HepG2 (cell line): ENCODE results near the gene CHN2. TPM values are rescaled to one million over a fixed set of nuclear protein-coding genes. Genes with fewer than 3 reads are reported as not detected.

Experiments used
- CEBPG ChIP-seq: IDR thresholded peaks from 2 replicates; pipeline ENCODE4 v1.6.1; 2016
- CREM ChIP-seq, 2 experiments: sonication (generic) in 1 of 2; formaldehyde crosslinking in 1 of 2; IDR thresholded peaks; 2 replicates each; pipeline versions ENCODE4 v1.4.0 to v1.6.1; 2016 to 2020; ENCODE audit warnings: antibody characterized with exemption in 1 of 2, mild to moderate bottlenecking in 1 of 2, missing genetic modification reagents in 1 of 2
- HNF4G ChIP-seq, 2 experiments: sonication (generic) in 1 of 2; formaldehyde crosslinking in 1 of 2; IDR thresholded peaks; 2 replicates each; pipeline versions ENCODE4 v1.4.0 to v1.6.1; 2011 to 2020; ENCODE audit warnings: borderline replicate concordance in 2 of 2, low read depth in 2 of 2, mild to moderate bottlenecking in 2 of 2, low read length in 1 of 2, missing genetic modification reagents in 1 of 2, moderate library complexity in 1 of 2
- MIER3 ChIP-seq: IDR thresholded peaks from 2 replicates; pipeline ENCODE4 v1.6.1; 2016; ENCODE audit warnings: missing compliant biosample characterization, borderline replicate concordance
- NRL ChIP-seq: sonication (generic); formaldehyde crosslinking; IDR thresholded peaks from 2 replicates; pipeline ENCODE4 v1.5.0; 2020; ENCODE audit warnings: missing genetic modification reagents, mild to moderate bottlenecking, moderate library complexity, borderline replicate concordance
- REST ChIP-seq, 2 experiments: IDR thresholded peaks; 2 replicates each; pipeline ENCODE4 v1.6.1; 2011 to 2012; ENCODE audit warnings: low read length in 2 of 2, borderline replicate concordance in 1 of 2, low read depth in 1 of 2, mild to moderate bottlenecking in 1 of 2, moderate library complexity in 1 of 2
- SIX4 ChIP-seq: sonication (generic); formaldehyde crosslinking; IDR thresholded peaks from 2 replicates; pipeline ENCODE4 v1.4.0; 2020; ENCODE audit warnings: missing genetic modification reagents
- THRA ChIP-seq: sonication (generic); formaldehyde crosslinking; IDR thresholded peaks from 2 replicates; pipeline ENCODE4 v1.4.0; 2020; ENCODE audit warnings: missing genetic modification reagents, borderline replicate concordance
- ZBTB20 ChIP-seq: sonication (generic); formaldehyde crosslinking; IDR thresholded peaks from 2 replicates; pipeline ENCODE4 v1.8.1; 2023; ENCODE audit warnings: missing genetic modification reagents, low read depth, mild to moderate bottlenecking, borderline replicate concordance
- ZNF441 ChIP-seq: sonication (generic); formaldehyde crosslinking; IDR thresholded peaks from 2 replicates; pipeline ENCODE4 v1.7.0; 2021; ENCODE audit warnings: missing genetic modification reagents, borderline replicate concordance
- ZNF577 ChIP-seq: sonication (generic); formaldehyde crosslinking; IDR thresholded peaks from 2 replicates; pipeline ENCODE4 v1.4.0; 2020; ENCODE audit warnings: mild to moderate bottlenecking, low read depth, missing genetic modification reagents, borderline replicate concordance
- polyA plus RNA-seq, 8 experiments: library from polyadenylated mRNA; depleted of rRNA in 3 of 8; stranded (reverse) in 7 of 8; unstranded in 1 of 8; fragments of >200 nt; fragmentation: Illumina TruSeq in 4 of 8; extraction: Trizol in 4 of 8; gene quantifications; 2 replicates each; pipeline versions ENCODE4 v1.2.1 to v1.2.3, GENCODE V29; 2011 to 2016; ENCODE audit warnings: low read depth in 4 of 8, missing spikeins in 1 of 8, mixed read lengths in 1 of 8; ENCODE audit not compliant: insufficient read depth in 1 of 8
- total RNA-seq, 5 experiments: library from RNA; depleted of rRNA; stranded (reverse); fragments of >200 nt; fragmentation: Illumina TruSeq; extraction: Trizol; gene quantifications; 2 replicates each; pipeline ENCODE4 v1.2.3, GENCODE V29; 2016; ENCODE audit warnings: low read depth in 1 of 5
- TF ChIP-seq, protein P1 (sequence below): sonication (generic); formaldehyde crosslinking; conservative IDR thresholded peaks from 2 replicates; pipeline ENCODE4 v1.8.0; 2022; ENCODE audit warnings: mild to moderate bottlenecking, moderate library complexity, missing genetic modification reagents
- TF ChIP-seq, protein P2 (sequence below): sonication (generic); formaldehyde crosslinking; IDR thresholded peaks from 2 replicates; pipeline ENCODE4 v1.5.1; 2020; ENCODE audit warnings: mild to moderate bottlenecking, missing genetic modification reagents, moderate library complexity
- TF ChIP-seq, protein P3 (sequence below): sonication (generic); formaldehyde crosslinking; IDR thresholded peaks from 2 replicates; pipeline ENCODE4 v1.4.0; 2020; ENCODE audit warnings: missing genetic modification reagents, mild to moderate bottlenecking, borderline replicate concordance

CHN2 gene
- total and polyA plus RNA-seq, 2 of the 13 experiments (the other 11 are each of a cell fraction or from before 2014, with no cell fraction given) = 23.5 to 30.5 TPM

- TF ChIP-seq THRA (peak; percentile 37; the same call in 1 of the 2 replicates), MIER3 (peak; percentile 77; the same call in 1 of the 2 replicates), SIX4 (peak; percentile 79), CEBPG (peak; percentile 91), ZNF577 (CRISPR knock-in tag) (no peak), CREM (IDR thresholded peaks at IDR 0.05) (peak; percentile 85), CREM (CRISPR knock-in tag; IDR thresholded peaks at IDR 0.05) (no peak), ZBTB20 (peak; percentile 25; the same call in 1 of the 2 replicates), REST (IDR thresholded peaks at IDR 0.05; ENCODE audit: borderline replicate concordance in 1 of 2, low read depth in 1 of 2, low read length in 2 of 2) (peak in 1 of 2 experiments; percentile 26; a peak in 1 of 4 replicates), NRL (CRISPR knock-in tag) (no peak), ZNF441 (CRISPR knock-in tag) (peak; percentile 16; the same call in 1 of the 2 replicates), HNF4G (IDR thresholded peaks at IDR 0.05; ENCODE audit: borderline replicate concordance, low read depth, low read length) (peak; percentile 94), HNF4G (CRISPR knock-in tag; IDR thresholded peaks at IDR 0.05; ENCODE audit: borderline replicate concordance, low read depth) (peak; percentile 92)
- TF ChIP-seq, protein P1, sequence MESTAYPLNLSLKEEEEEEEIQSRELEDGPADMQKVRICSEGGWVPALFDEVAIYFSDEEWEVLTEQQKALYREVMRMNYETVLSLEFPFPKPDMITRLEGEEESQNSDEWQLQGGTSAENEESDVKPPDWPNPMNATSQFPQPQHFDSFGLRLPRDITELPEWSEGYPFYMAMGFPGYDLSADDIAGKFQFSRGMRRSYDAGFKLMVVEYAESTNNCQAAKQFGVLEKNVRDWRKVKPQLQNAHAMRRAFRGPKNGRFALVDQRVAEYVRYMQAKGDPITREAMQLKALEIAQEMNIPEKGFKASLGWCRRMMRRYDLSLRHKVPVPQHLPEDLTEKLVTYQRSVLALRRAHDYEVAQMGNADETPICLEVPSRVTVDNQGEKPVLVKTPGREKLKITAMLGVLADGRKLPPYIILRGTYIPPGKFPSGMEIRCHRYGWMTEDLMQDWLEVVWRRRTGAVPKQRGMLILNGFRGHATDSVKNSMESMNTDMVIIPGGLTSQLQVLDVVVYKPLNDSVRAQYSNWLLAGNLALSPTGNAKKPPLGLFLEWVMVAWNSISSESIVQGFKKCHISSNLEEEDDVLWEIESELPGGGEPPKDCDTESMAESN (CRISPR knock-in tag) = peak; percentile 80
- TF ChIP-seq, protein P2, sequence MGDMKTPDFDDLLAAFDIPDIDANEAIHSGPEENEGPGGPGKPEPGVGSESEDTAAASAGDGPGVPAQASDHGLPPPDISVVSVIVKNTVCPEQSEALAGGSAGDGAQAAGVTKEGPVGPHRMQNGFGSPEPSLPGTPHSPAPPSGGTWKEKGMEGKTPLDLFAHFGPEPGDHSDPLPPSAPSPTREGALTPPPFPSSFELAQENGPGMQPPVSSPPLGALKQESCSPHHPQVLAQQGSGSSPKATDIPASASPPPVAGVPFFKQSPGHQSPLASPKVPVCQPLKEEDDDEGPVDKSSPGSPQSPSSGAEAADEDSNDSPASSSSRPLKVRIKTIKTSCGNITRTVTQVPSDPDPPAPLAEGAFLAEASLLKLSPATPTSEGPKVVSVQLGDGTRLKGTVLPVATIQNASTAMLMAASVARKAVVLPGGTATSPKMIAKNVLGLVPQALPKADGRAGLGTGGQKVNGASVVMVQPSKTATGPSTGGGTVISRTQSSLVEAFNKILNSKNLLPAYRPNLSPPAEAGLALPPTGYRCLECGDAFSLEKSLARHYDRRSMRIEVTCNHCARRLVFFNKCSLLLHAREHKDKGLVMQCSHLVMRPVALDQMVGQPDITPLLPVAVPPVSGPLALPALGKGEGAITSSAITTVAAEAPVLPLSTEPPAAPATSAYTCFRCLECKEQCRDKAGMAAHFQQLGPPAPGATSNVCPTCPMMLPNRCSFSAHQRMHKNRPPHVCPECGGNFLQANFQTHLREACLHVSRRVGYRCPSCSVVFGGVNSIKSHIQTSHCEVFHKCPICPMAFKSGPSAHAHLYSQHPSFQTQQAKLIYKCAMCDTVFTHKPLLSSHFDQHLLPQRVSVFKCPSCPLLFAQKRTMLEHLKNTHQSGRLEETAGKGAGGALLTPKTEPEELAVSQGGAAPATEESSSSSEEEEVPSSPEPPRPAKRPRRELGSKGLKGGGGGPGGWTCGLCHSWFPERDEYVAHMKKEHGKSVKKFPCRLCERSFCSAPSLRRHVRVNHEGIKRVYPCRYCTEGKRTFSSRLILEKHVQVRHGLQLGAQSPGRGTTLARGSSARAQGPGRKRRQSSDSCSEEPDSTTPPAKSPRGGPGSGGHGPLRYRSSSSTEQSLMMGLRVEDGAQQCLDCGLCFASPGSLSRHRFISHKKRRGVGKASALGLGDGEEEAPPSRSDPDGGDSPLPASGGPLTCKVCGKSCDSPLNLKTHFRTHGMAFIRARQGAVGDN (CRISPR knock-in tag) = peak; percentile 92
- TF ChIP-seq, protein P3, sequence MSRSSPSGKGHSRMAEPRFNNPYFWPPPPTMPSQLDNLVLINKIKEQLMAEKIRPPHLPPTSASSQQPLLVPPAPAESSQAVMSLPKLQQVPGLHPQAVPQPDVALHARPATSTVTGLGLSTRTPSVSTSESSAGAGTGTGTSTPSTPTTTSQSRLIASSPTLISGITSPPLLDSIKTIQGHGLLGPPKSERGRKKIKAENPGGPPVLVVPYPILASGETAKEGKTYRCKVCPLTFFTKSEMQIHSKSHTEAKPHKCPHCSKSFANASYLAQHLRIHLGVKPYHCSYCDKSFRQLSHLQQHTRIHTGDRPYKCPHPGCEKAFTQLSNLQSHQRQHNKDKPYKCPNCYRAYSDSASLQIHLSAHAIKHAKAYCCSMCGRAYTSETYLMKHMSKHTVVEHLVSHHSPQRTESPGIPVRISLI (CRISPR knock-in tag) = peak; percentile 66; the same call in 1 of the 2 replicates
Measured at GRCh38 chr7:29228289-29229011, 33.9 kb downstream of the CHN2 start (continued).
